ENCODE measurements around the gene HIGD1C. TPM values are rescaled to one million over a fixed set of nuclear protein-coding genes. Genes with fewer than 3 reads are reported as not detected.

Gene HIGD1C
- total RNA-seq, 1 donor from 2014 or later: not detected

- Histone ChIP-seq H3K4me1 (no peaks in the 10 kb centered on the region), H3K27ac (no peak overlapping the region), H3K27me3 (no peaks in the 10 kb centered on the region), H3K4me3 (no peak overlapping the region), H3K9me3 (no peaks in the 10 kb centered on the region), H3K36me3 (peaks cover 0 to 62% of the 10 kb centered on the region in 2 donors)
- TF ChIP-seq CTCF (IDR thresholded peaks at IDR 0.05): no peak
- TF ChIP-seq POLR2AphosphoS5 (IDR thresholded peaks at IDR 0.05; ENCODE audit: insufficient read depth in 1 of 2, low read depth in 1 of 2): no peak
- no peak for TF ChIP-seq POLR2A (IDR thresholded peaks at IDR 0.05)
- DNase-seq (ENCODE audit: extremely low spot score in 2 of 2): no peak
- intact Hi-C loops (cut with DNase I): no loop called here
Observed at GRCh38 chr12:50992819-50993218, 40.5 kb downstream of the HIGD1C start.

GRCh38 chr12:50999093-50999492 is 46.7 kb downstream of the HIGD1C start:
- H3K36me3 ChIP-seq: peaks cover 0 to 56% of the 10 kb centered on the region in 2 donors

GRCh38 chr12:51000245-51000644 is 47.9 kb downstream of the HIGD1C start:
- Histone ChIP-seq H3K4me1 (no peaks in the 10 kb centered on the region), H3K36me3 (peaks cover 0 to 61% of the 10 kb centered on the region in 2 donors), H3K4me3 (no peak overlapping the region), H3K27me3 (no peaks in the 10 kb centered on the region), H3K27ac (no peak overlapping the region), H3K9me3 (no peaks in the 10 kb centered on the region)
- intact Hi-C loops (cut with DNase I): no loop called here
- no peak for DNase-seq (ENCODE audit: extremely low spot score in 2 of 2)
- no peak for TF ChIP-seq POLR2AphosphoS5 (IDR thresholded peaks at IDR 0.05; ENCODE audit: insufficient read depth in 1 of 2, low read depth in 1 of 2)

More at GRCh38 chr12:50999093-50999492, 46.7 kb downstream of the HIGD1C start:
- no peak for DNase-seq (ENCODE audit: extremely low spot score in 2 of 2)
- Histone ChIP-seq H3K27me3 (no peaks in the 10 kb centered on the region), H3K4me3 (no peak overlapping the region), H3K27ac (no peak overlapping the region), H3K4me1 (no peaks in the 10 kb centered on the region), H3K9me3 (no peaks in the 10 kb centered on the region)
- TF ChIP-seq POLR2A (IDR thresholded peaks at IDR 0.05) (no peak), CTCF (IDR thresholded peaks at IDR 0.05) (no peak), POLR2AphosphoS5 (IDR thresholded peaks at IDR 0.05; ENCODE audit: insufficient read depth in 1 of 2, low read depth in 1 of 2) (no peak)
- intact Hi-C loops (cut with DNase I): no loop called here

GRCh38 chr12:51001799-51002198 is 49.5 kb downstream of the HIGD1C start:
- Histone ChIP-seq H3K9me3 (no peaks in the 10 kb centered on the region), H3K36me3 (peaks cover 0 to 58% of the 10 kb centered on the region in 2 donors), H3K4me1 (no peaks in the 10 kb centered on the region), H3K4me3 (no peak overlapping the region), H3K27ac (no peak overlapping the region), H3K27me3 (no peaks in the 10 kb centered on the region)
- intact Hi-C loops (cut with DNase I): no loop called here
- DNase-seq (ENCODE audit: extremely low spot score in 2 of 2): no peak
- TF ChIP-seq POLR2A (IDR thresholded peaks at IDR 0.05) (no peak), CTCF (IDR thresholded peaks at IDR 0.05) (no peak), POLR2AphosphoS5 (IDR thresholded peaks at IDR 0.05; ENCODE audit: insufficient read depth in 1 of 2, low read depth in 1 of 2) (no peak)

GRCh38 chr12:51004504-51004903 is 52.2 kb downstream of the HIGD1C start:
- intact Hi-C loops (cut with DNase I): no loop called here
- H3K36me3 ChIP-seq: peaks cover 0 to 63% of the 10 kb centered on the region in 2 donors

GRCh38 chr12:51005030-51005429 is 52.7 kb downstream of the HIGD1C start:
- no peak overlapping the region for H3K4me3 ChIP-seq
- no peak for DNase-seq (ENCODE audit: extremely low spot score in 2 of 2)
- H3K9me3 ChIP-seq: no peaks in the 10 kb centered on the region
- H3K27ac ChIP-seq: no peak overlapping the region
- H3K27me3 ChIP-seq: no peaks in the 10 kb centered on the region
- peaks cover 0 to 59% of the 10 kb centered on the region in 2 donors for H3K36me3 ChIP-seq
- TF ChIP-seq CTCF (IDR thresholded peaks at IDR 0.05) (no peak), POLR2AphosphoS5 (IDR thresholded peaks at IDR 0.05; ENCODE audit: insufficient read depth in 1 of 2, low read depth in 1 of 2) (no peak), POLR2A (IDR thresholded peaks at IDR 0.05) (no peak)
- H3K4me1 ChIP-seq: no peaks in the 10 kb centered on the region
- intact Hi-C loops (cut with DNase I): no loop called here

More at GRCh38 chr12:51004504-51004903, 52.2 kb downstream of the HIGD1C start:
- H3K9me3 ChIP-seq: no peaks in the 10 kb centered on the region
- H3K4me1 ChIP-seq: no peaks in the 10 kb centered on the region
- no peak overlapping the region for H3K4me3 ChIP-seq
- H3K27me3 ChIP-seq: no peaks in the 10 kb centered on the region
- no peak overlapping the region for H3K27ac ChIP-seq
- TF ChIP-seq POLR2A (IDR thresholded peaks at IDR 0.05): no peak
- no peak for DNase-seq (ENCODE audit: extremely low spot score in 2 of 2)
